GM12878 (cell line): Measurements from ENCODE around the gene NPM1. TPM values are rescaled to one million over a fixed set of nuclear protein-coding genes. Genes with fewer than 3 reads are reported as not detected.

ENCODE experiments used
- ATAC-seq: fragments of 200-7000 bp; cut with Tn5 transposase; 3 replicates; pipeline ENCODE4 v1.9.1; 2020; ENCODE audit warnings: mild to moderate bottlenecking, moderate library complexity
- BruUV-seq: library from RNA; stranded (reverse); fragments of 400-500 nt; replicated peaks from 2 replicates; lab custom pipeline; 2021; lab: Mats Ljungman, UMichigan
- CTCF ChIA-PET: fragments of 300-600 bp; sonication (Branson Sonifier 250); formaldehyde crosslinking; extraction: SDS; loops from one replicate; lab custom pipeline; 2021; ENCODE audit warnings: inconsistent platforms; lab: Yijun Ruan, JAX
- POLR2A ChIA-PET: fragments of 350-600 bp; formaldehyde crosslinking; extraction: SDS; loops from one replicate; lab custom pipeline; 2021; ENCODE audit warnings: inconsistent platforms; lab: Charles Lee
- RAD21 ChIA-PET: fragments of 300-600 bp; sonication (Branson Sonifier 250); formaldehyde crosslinking; loops from one replicate; lab custom pipeline; 2023; ENCODE audit warnings: antibody characterized with exemption; ENCODE audit not compliant: unreplicated experiment; lab: Charles Lee
- SMC1A ChIA-PET: fragments of 300-600 bp; sonication (Branson Sonifier 250); formaldehyde crosslinking; loops from one replicate; lab custom pipeline; 2023; ENCODE audit not compliant: unreplicated experiment, uncharacterized antibody; lab: Charles Lee
- DNase-seq: peaks from one replicate; pipeline ENCODE4 v3.0.0-alpha.2; 2011; ENCODE audit warnings: low read depth, low spot score
- FAIRE-seq: peaks from 3 replicates; lab custom pipeline; 2011; peaks lifted over from hg19 to GRCh38; lab: Jason Lieb, UNC
- H2AFZ ChIP-seq: 2 replicates; pipeline ENCODE4 v1.6.0; 2011; ENCODE audit warnings: low read depth, low read length, control low read depth; ENCODE audit not compliant: control insufficient read depth
- H3K27ac ChIP-seq: 2 replicates; pipeline ENCODE4 v1.5.1; 2011; ENCODE audit warnings: control low read depth; ENCODE audit not compliant: control insufficient read depth, insufficient read depth
- H3K27me3 ChIP-seq, 2 experiments: replicated peaks in 1 of 2; 2 replicates each; pipeline versions ENCODE4 v1.6.0 to v1.6.1; 2011; ENCODE audit warnings: low read length in 1 of 2; ENCODE audit not compliant: control insufficient read depth in 2 of 2, insufficient read depth in 2 of 2
- H3K36me3 ChIP-seq, 2 experiments: 2 replicates each; pipeline ENCODE4 v1.5.1; 2011; ENCODE audit warnings: low read length in 1 of 2; ENCODE audit not compliant: control insufficient read depth in 2 of 2, insufficient read depth in 2 of 2
- H3K4me1 ChIP-seq: 2 replicates; pipeline ENCODE4 v1.6.1; 2011; ENCODE audit warnings: mild to moderate bottlenecking, low read length, moderate library complexity, mixed read lengths; ENCODE audit not compliant: control insufficient read depth, insufficient read depth
- H3K4me2 ChIP-seq: 2 replicates; pipeline ENCODE4 v1.6.0; 2011; ENCODE audit warnings: control low read depth; ENCODE audit not compliant: control insufficient read depth, insufficient read depth
- H3K4me3 ChIP-seq: fragments of 200-600 bp; sonication (generic); 2 replicates; pipeline ENCODE4 v1.5.1; 2016
- H3K79me2 ChIP-seq: 2 replicates; pipeline ENCODE4 v1.6.0; 2011; ENCODE audit warnings: low read length; ENCODE audit not compliant: control insufficient read depth, insufficient read depth
- H3K9ac ChIP-seq: 2 replicates; pipeline ENCODE4 v1.8.0; 2011; ENCODE audit warnings: low read length, control low read depth, mixed read lengths; ENCODE audit not compliant: control insufficient read depth, insufficient read depth
- H3K9me3 ChIP-seq: replicated peaks from 3 replicates; pipeline ENCODE4 v1.5.1; 2011; ENCODE audit warnings: mild to moderate bottlenecking, low read length; ENCODE audit not compliant: control insufficient read depth, insufficient read depth
- H4K20me1 ChIP-seq: 2 replicates; pipeline ENCODE4 v1.6.0; 2011; ENCODE audit not compliant: control insufficient read depth, insufficient read depth
- CBFB ChIP-seq: IDR thresholded peaks from 2 replicates; pipeline ENCODE4 v1.6.1; 2016; ENCODE audit warnings: antibody characterized with exemption, low read depth
- CHD4 ChIP-seq: fragments of 200-600 bp; sonication (generic); IDR thresholded peaks from 2 replicates; pipeline ENCODE4 v1.6.1; 2016; ENCODE audit warnings: mild to moderate bottlenecking
- ETV6 ChIP-seq, 2 experiments: fragments of 450-650 bp in 1 of 2; IDR thresholded peaks in 1 of 2; conservative IDR thresholded peaks in 1 of 2; 2 replicates each; pipeline ENCODE4 v1.6.1; 2014; ENCODE audit warnings: antibody characterized with exemption in 1 of 2, borderline replicate concordance in 1 of 2, low read depth in 1 of 2, mild to moderate bottlenecking in 1 of 2, moderate library complexity in 1 of 2
- JUNB ChIP-seq: IDR thresholded peaks from 2 replicates; pipeline ENCODE4 v1.6.1; 2016; ENCODE audit warnings: antibody characterized with exemption, mild to moderate bottlenecking
- RFX5 ChIP-seq: IDR thresholded peaks from 2 replicates; pipeline ENCODE4 v1.6.1; 2011; ENCODE audit warnings: low read depth, low read length, improper control_type of control experiment
- SUZ12 ChIP-seq: fragments of 200-600 bp; sonication (generic); IDR thresholded peaks from one replicate; pipeline ENCODE4 v1.6.1; 2018; ENCODE audit warnings: antibody characterized with exemption, mild to moderate bottlenecking; ENCODE audit not compliant: unreplicated experiment
- WGBS: methylation state at CpG from one replicate; pipeline ENCODE4 v1.1.6; 2016; ENCODE audit warnings: low lambda C conversion rate; ENCODE audit not compliant: insufficient replicate concordance, insufficient coverage; ENCODE audit errors: missing lambda C conversion rate; 5-methylcytosine and 5-hydroxymethylcytosine counted together
- in situ Hi-C: fragments of 300-500 bp; cut with MboI; formaldehyde crosslinking; loops from 9 replicates; pipeline ENCODE4 v1.14.3; 2018; ENCODE audit warnings: mixed read lengths
- intact Hi-C: fragments of 100-400 bp; cut with micrococcal nuclease; formaldehyde crosslinking; loops from one replicate; pipeline ENCODE4 v1.14.2; 2022; ENCODE audit not compliant: unreplicated experiment
- polyA plus RNA-seq, 11 experiments: library from polyadenylated mRNA; depleted of rRNA in 4 of 11; unstranded in 6 of 11; stranded (reverse) in 5 of 11; fragments of >200 nt; fragmentation: Nextera tagmentation in 4 of 11; fragmentation: Illumina TruSeq in 1 of 11; extraction: Ambion mirVana in 4 of 11; extraction: Trizol in 1 of 11; gene quantifications; 1 replicate in 1 of 11; 2 replicates in 10 of 11; pipeline versions ENCODE4 v1.2.1 to v1.2.3, GENCODE V29; 2011 to 2016; ENCODE audit warnings: inconsistent platforms in 2 of 11, missing spikeins in 2 of 11, low read depth in 1 of 11
- total RNA-seq, 4 experiments: library from RNA; depleted of rRNA in 3 of 4; stranded (reverse); fragments of >200 nt in 3 of 4; fragmentation: Illumina TruSeq in 1 of 4; extraction: Trizol in 1 of 4; gene quantifications; 2 replicates each; pipeline versions ENCODE4 v1.2.1 to v1.2.3, GENCODE V29; 2013 to 2021

Gene NPM1
- total and polyA plus RNA-seq, 10 of the 15 experiments (the other 5 are each of a cell fraction or from before 2014, with no cell fraction given), result 1,843 to 5,466 (median 2,866) TPM

DNA sequence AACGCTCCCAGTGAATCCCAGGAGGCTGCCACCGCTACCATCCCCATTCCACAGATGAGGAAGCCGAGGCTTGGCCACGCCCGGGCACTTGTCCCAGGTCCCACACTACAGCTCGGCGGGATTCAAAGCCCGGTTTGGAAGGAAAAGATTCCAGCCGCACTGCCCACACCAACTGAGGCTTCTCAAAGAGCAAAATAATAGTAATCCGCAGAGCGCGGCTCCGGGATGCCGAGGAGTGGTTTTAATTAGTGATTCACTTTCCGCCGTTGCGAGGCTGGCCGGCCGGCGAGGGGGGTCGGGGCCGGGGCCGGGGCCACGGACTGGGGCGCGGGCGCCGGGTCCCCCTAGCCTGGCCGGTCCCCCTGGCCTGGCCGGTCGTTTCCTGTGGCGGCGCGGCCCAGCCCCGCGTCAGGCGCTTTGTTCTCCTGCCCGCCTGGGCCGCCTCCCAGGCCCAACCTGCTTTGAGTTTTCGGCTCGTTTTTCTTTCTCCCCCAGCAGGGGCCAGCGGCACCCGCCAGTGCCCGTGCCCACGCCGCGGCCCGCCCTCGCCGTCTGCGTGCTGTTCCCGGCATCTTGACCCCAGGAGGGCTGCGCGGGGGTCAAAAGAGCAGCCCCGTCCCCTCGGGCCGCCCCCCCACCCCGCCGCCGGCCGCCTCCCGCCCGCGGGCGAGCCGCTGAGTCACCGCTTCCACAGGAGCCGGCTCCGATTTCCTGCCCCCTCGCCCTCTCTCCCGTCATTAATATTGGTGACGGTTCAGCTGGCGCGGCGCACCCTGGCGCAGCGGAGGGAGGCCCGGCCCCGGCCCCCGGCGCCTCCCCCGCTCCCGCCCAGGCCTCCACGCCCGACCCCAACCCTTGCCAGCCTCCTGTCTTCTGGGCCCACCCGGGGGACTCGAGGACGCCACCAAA is 63.0 kb downstream of the NPM1 start:
- in situ Hi-C loops, result no loop called here
- Histone ChIP-seq H3K36me3 (no peaks in the 10 kb centered on the region), H3K9ac (no peak overlapping the region), H3K4me2 (no peak overlapping the region), H4K20me1 (no peaks in the 10 kb centered on the region), H2AFZ (no peak overlapping the region), H3K79me2 (no peaks in the 10 kb centered on the region), H3K27ac (no peak overlapping the region), H3K4me3 (no peak overlapping the region), H3K4me1 (no peaks in the 10 kb centered on the region), H3K27me3 (no peaks in the 10 kb centered on the region; a peak in 3 of 4 replicates), H3K9me3 (no peaks in the 10 kb centered on the region)
- RAD21 ChIA-PET, result no interaction called here
- ATAC-seq (no peak), DNase-seq (no peak), FAIRE-seq (no peak)
- CTCF ChIA-PET, result no interaction called here
- 79% methylated on average over 14 of the region's 88 CpGs for WGBS
- POLR2A ChIA-PET, result no interaction called here
- TF ChIP-seq ETV6 (conservative IDR thresholded peaks at IDR 0.05 in 1 of 2, IDR thresholded peaks at IDR 0.05 in 1 of 2; ENCODE audit: borderline replicate concordance in 1 of 2, low read depth in 1 of 2) (no peak), JUNB (no peak), CHD4 (no peak), SUZ12 (no peak), RFX5 (no peak)
- BruUV-seq, result no TSS peak
- intact Hi-C loops, result no loop called here
- SMC1A ChIA-PET, result no interaction called here

GRCh38 chr5:171451421-171451820 is 63.8 kb downstream of the NPM1 start:
- WGBS, result 53% methylated on average over 17 of the region's 17 CpGs
- H3K27ac ChIP-seq, result no peak overlapping the region
- ATAC-seq (no peak), FAIRE-seq (no peak), DNase-seq (no peak)
- intact Hi-C loops (no loop called here), in situ Hi-C loops (no loop called here)
- no TSS peak for BruUV-seq
- ChIA-PET POLR2A (no interaction called here), CTCF (no interaction called here), SMC1A (no interaction called here), RAD21 (no interaction called here)
- no peak overlapping the region for H2AFZ ChIP-seq
- no peak for TF ChIP-seq CBFB
- no peak overlapping the region for H3K9ac ChIP-seq
- H4K20me1 ChIP-seq, result no peaks in the 10 kb centered on the region
- no peaks in the 10 kb centered on the region for H3K4me1 ChIP-seq
- no peak overlapping the region for H3K4me3 ChIP-seq
- no peak overlapping the region for H3K4me2 ChIP-seq
- no peaks in the 10 kb centered on the region; a peak in 3 of 4 replicates for H3K27me3 ChIP-seq
- H3K9me3 ChIP-seq, result no peaks in the 10 kb centered on the region
- H3K79me2 ChIP-seq, result no peaks in the 10 kb centered on the region
- H3K36me3 ChIP-seq, result no peaks in the 10 kb centered on the region
